H9 (cell line): ENCODE data around the gene DGKD. TPM values are rescaled to one million over a fixed set of nuclear protein-coding genes. Genes with fewer than 3 reads are reported as not detected.

Experiments
- DNase-seq: peaks from one replicate; pipeline ENCODE4 v3.0.0-alpha.2; 2017
- H2AFZ ChIP-seq: one replicate; pipeline ENCODE4 v1.6.1; 2013; ENCODE audit warnings: mild to moderate bottlenecking, low read length, control low read depth, moderate library complexity
- H2AK5ac ChIP-seq: 2 replicates; pipeline ENCODE4 v1.6.1; 2013; ENCODE audit warnings: low read length, control low read depth, mixed read lengths; ENCODE audit not compliant: insufficient read length
- H2BK120ac ChIP-seq: one replicate; pipeline ENCODE4 v1.6.1; 2013; ENCODE audit warnings: low read depth, mild to moderate bottlenecking, low read length, control low read depth, inconsistent platforms; ENCODE audit not compliant: poor library complexity, severe bottlenecking
- H2BK12ac ChIP-seq: 2 replicates; pipeline ENCODE4 v1.6.1; 2013; ENCODE audit warnings: low read length, control low read depth, mixed read lengths, low read depth; ENCODE audit not compliant: insufficient read length
- H2BK15ac ChIP-seq: 2 replicates; pipeline ENCODE4 v1.6.1; 2013; ENCODE audit warnings: low read depth, low read length, control low read depth
- H2BK20ac ChIP-seq: one replicate; pipeline ENCODE4 v1.6.1; 2013; ENCODE audit warnings: low read depth, mild to moderate bottlenecking, low read length, control low read depth, inconsistent platforms; ENCODE audit not compliant: poor library complexity, severe bottlenecking
- H2BK5ac ChIP-seq: 2 replicates; pipeline ENCODE4 v1.6.1; 2013; ENCODE audit warnings: low read length, control low read depth, mixed read lengths; ENCODE audit not compliant: insufficient read length
- H3K14ac ChIP-seq: 2 replicates; pipeline ENCODE4 v1.6.1; 2013; ENCODE audit warnings: low read length, control low read depth; ENCODE audit not compliant: insufficient read depth
- H3K18ac ChIP-seq: 2 replicates; pipeline ENCODE4 v1.6.1; 2013; ENCODE audit warnings: low read depth, mild to moderate bottlenecking, mixed read lengths, low read length, control low read depth; ENCODE audit not compliant: insufficient read length
- H3K23ac ChIP-seq: 2 replicates; pipeline ENCODE4 v1.6.1; 2013; ENCODE audit warnings: low read length, control low read depth, mixed read lengths, low read depth; ENCODE audit not compliant: insufficient read length
- H3K23me2 ChIP-seq: 2 replicates; pipeline ENCODE4 v1.6.1; 2013; ENCODE audit warnings: low read depth, mild to moderate bottlenecking, mixed read lengths, low read length, control low read depth; ENCODE audit not compliant: insufficient read length, poor library complexity, severe bottlenecking
- H3K27ac ChIP-seq: 2 replicates; pipeline ENCODE4 v1.5.1; 2013; ENCODE audit warnings: low read length, control low read depth, mixed read lengths, low read depth; ENCODE audit not compliant: insufficient read length
- H3K27me3 ChIP-seq: 2 replicates; pipeline ENCODE4 v1.6.1; 2013; ENCODE audit warnings: low read length, control low read depth, inconsistent platforms; ENCODE audit not compliant: insufficient read depth
- H3K4ac ChIP-seq: 2 replicates; pipeline ENCODE4 v1.6.1; 2013; ENCODE audit warnings: low read depth, mild to moderate bottlenecking, control low read depth, inconsistent platforms, low read length, moderate library complexity
- H3K4me1 ChIP-seq: 2 replicates; pipeline ENCODE4 v1.6.1; 2013; ENCODE audit warnings: low read length, control low read depth, inconsistent platforms; ENCODE audit not compliant: insufficient read depth
- H3K4me2 ChIP-seq: 2 replicates; pipeline ENCODE4 v1.6.1; 2013; ENCODE audit warnings: low read length, control low read depth, mixed read lengths; ENCODE audit not compliant: insufficient read length, insufficient read depth
- H3K56ac ChIP-seq: 2 replicates; pipeline ENCODE4 v1.6.1; 2013; ENCODE audit warnings: low read depth, mild to moderate bottlenecking, mixed read lengths, low read length, control low read depth; ENCODE audit not compliant: insufficient read length
- H3K79me1 ChIP-seq: 2 replicates; pipeline ENCODE4 v1.6.1; 2013; ENCODE audit warnings: low read depth, mild to moderate bottlenecking, moderate library complexity, low read length, control low read depth, inconsistent platforms; ENCODE audit not compliant: insufficient read depth, poor library complexity, severe bottlenecking
- H3K79me2 ChIP-seq: 2 replicates; pipeline ENCODE4 v1.6.1; 2013; ENCODE audit warnings: low read length, control low read depth, inconsistent platforms; ENCODE audit not compliant: insufficient read depth
- H3K9ac ChIP-seq: 2 replicates; pipeline ENCODE4 v1.6.1; 2013; ENCODE audit warnings: low read length, control low read depth, mixed read lengths; ENCODE audit not compliant: insufficient read length; ENCODE audit errors: extremely low read depth
- H3K9me3 ChIP-seq: one replicate; pipeline ENCODE4 v1.6.1; 2013; ENCODE audit warnings: low read depth, low read length, inconsistent platforms; ENCODE audit not compliant: control insufficient read depth
- H3T11ph ChIP-seq: one replicate; pipeline ENCODE4 v1.6.1; 2013; ENCODE audit warnings: mild to moderate bottlenecking, low read length, control low read depth, inconsistent platforms
- H4K20me1 ChIP-seq: one replicate; pipeline ENCODE4 v1.6.1; 2013; ENCODE audit not compliant: control insufficient read depth, insufficient read length, insufficient read depth
- H4K5ac ChIP-seq: 2 replicates; pipeline ENCODE4 v1.6.1; 2013; ENCODE audit warnings: low read depth, mild to moderate bottlenecking, mixed read lengths, low read length, control low read depth; ENCODE audit not compliant: insufficient read length
- H4K8ac ChIP-seq: replicated peaks from 2 replicates; pipeline ENCODE4 v1.6.1; 2013; ENCODE audit warnings: low read length, control low read depth, mixed read lengths, low read depth; ENCODE audit not compliant: insufficient read length
- H4K91ac ChIP-seq: 2 replicates; pipeline ENCODE4 v1.6.1; 2013; ENCODE audit warnings: low read depth, mild to moderate bottlenecking, moderate library complexity, mixed read lengths, low read length, control low read depth; ENCODE audit not compliant: insufficient read length
- H3K27ac Mint-ChIP-seq, 3 experiments: 2 replicates in 2 of 3; 3 replicates in 1 of 3; pipeline ENCODE4 v1.8.0; 2020 to 2021; ENCODE audit warnings: mixed read lengths in 3 of 3, mild to moderate bottlenecking in 1 of 3, moderate library complexity in 1 of 3
- H3K27me3 Mint-ChIP-seq: 2 replicates; pipeline ENCODE4 v1.8.0; 2021; ENCODE audit warnings: low read depth, mild to moderate bottlenecking, moderate library complexity, mixed read lengths
- H3K36me3 Mint-ChIP-seq, 3 experiments: 2 replicates in 2 of 3; 3 replicates in 1 of 3; pipeline ENCODE4 v1.8.0; 2020 to 2021; ENCODE audit warnings: low read depth in 3 of 3, mixed read lengths in 3 of 3; ENCODE audit not compliant: insufficient read depth in 1 of 3
- H3K4me1 Mint-ChIP-seq, 2 experiments: 2 replicates each; pipeline ENCODE4 v1.8.0; 2020; ENCODE audit warnings: mixed read lengths in 2 of 2
- H3K4me3 Mint-ChIP-seq, 2 experiments: 2 replicates in 1 of 2; 3 replicates in 1 of 2; pipeline ENCODE4 v1.8.0; 2020 to 2021; ENCODE audit warnings: mild to moderate bottlenecking in 2 of 2, mixed read lengths in 2 of 2, moderate library complexity in 1 of 2
- H3K9me3 Mint-ChIP-seq, 2 experiments: 2 replicates in 1 of 2; 3 replicates in 1 of 2; pipeline ENCODE4 v1.8.0; 2020; ENCODE audit warnings: mild to moderate bottlenecking in 2 of 2, mixed read lengths in 2 of 2, moderate library complexity in 1 of 2
- CTCF ChIP-seq: fragments of 200-600 bp; sonication (generic); conservative IDR thresholded peaks from 3 replicates; pipeline ENCODE4 v1.8.0; 2021; ENCODE audit warnings: antibody characterized with exemption, mild to moderate bottlenecking
- WGBS: extraction: QIAGEN DNeasy Blood & Tissue Kit; methylation state at CpG from one replicate; pipeline ENCODE4 v1.1.7; 2013; ENCODE audit warnings: missing lambda C conversion rate, low lambda C conversion rate, mixed read lengths; ENCODE audit not compliant: insufficient read length; ENCODE audit errors: extremely low coverage; 5-methylcytosine and 5-hydroxymethylcytosine counted together
- total RNA-seq: library from RNA; stranded (reverse); gene quantifications from 2 replicates; pipeline ENCODE4 v1.2.1, GENCODE V29; 2021

DGKD gene
- total RNA-seq, 1 experiment from 2014 or later = 20.7 TPM

- Histone ChIP-seq H3K9me3 (no peaks in the 10 kb centered on the region), H3K79me1 (no peaks in the 10 kb centered on the region), H4K91ac (no peak overlapping the region), H2BK120ac (no peak overlapping the region), H3K27ac (no peak overlapping the region), H2AK5ac (no peak overlapping the region), H2BK15ac (no peak overlapping the region), H4K20me1 (no peaks in the 10 kb centered on the region), H2AFZ (no peak overlapping the region), H3K4me1 (no peaks in the 10 kb centered on the region), H4K8ac (no peak overlapping the region), H3K14ac (no peak overlapping the region), H3K9ac (no peak overlapping the region), H3K4me2 (no peak overlapping the region), H3K4ac (no peak overlapping the region), H2BK5ac (no peak overlapping the region), H3T11ph (no peak overlapping the region), H3K79me2 (no peaks in the 10 kb centered on the region), H4K5ac (no peak overlapping the region), H3K18ac (no peak overlapping the region), H3K23me2 (no peaks in the 10 kb centered on the region), H2BK12ac (no peak overlapping the region), H3K56ac (no peak overlapping the region), H3K27me3 (no peaks in the 10 kb centered on the region), H2BK20ac (no peak overlapping the region), H3K23ac (no peak overlapping the region)
- peaks cover 8 to 10% of the 10 kb centered on the region in 2 experiments for H3K4me1 Mint-ChIP-seq
- no CpG with 5 or more reads among the region's 4 CpGs for WGBS
- TF ChIP-seq CTCF = no peak
- H3K27ac Mint-ChIP-seq = no peak overlapping the region
- DNase-seq = no peak
- H3K9me3 Mint-ChIP-seq = no peaks in the 10 kb centered on the region; a peak in 1 of 5 replicates
- H3K36me3 Mint-ChIP-seq = peaks cover 0 to 5% (median 2%) of the 10 kb centered on the region in 3 experiments; a peak in 1 of 7 replicates
- H3K27me3 Mint-ChIP-seq = no peaks in the 10 kb centered on the region
- no peak overlapping the region for H3K4me3 Mint-ChIP-seq
These were observed 75.8 kb downstream of the DGKD start for GRCh38 chr2:233430081-233430480.
